H1 (cell line): ENCODE data around the gene UBE2D3. TPM values are rescaled to one million over a fixed set of nuclear protein-coding genes. Genes with fewer than 3 reads are reported as not detected.

Experiments
- CTCF ChIA-PET: fragments of 300-600 bp; sonication (Branson Sonifier 250); formaldehyde crosslinking; loops from one replicate; lab custom pipeline; 2021; ENCODE audit not compliant: partially characterized antibody; lab: Charles Lee
- POLR2A ChIA-PET: fragments of 300-600 bp; sonication (Branson Sonifier 250); formaldehyde crosslinking; loops from one replicate; lab custom pipeline; 2021; ENCODE audit warnings: inconsistent platforms; ENCODE audit not compliant: partially characterized antibody; lab: Charles Lee
- DNase-seq, 2 experiments: peaks; one replicate each; pipeline versions ENCODE4 v3.0.0 to v3.0.0-alpha.2; 2010 to 2022; ENCODE audit warnings: low spot score in 2 of 2, low read depth in 1 of 2, mixed read lengths in 1 of 2
- FAIRE-seq: peaks from 2 replicates; lab custom pipeline; 2011; peaks lifted over from hg19 to GRCh38; lab: Jason Lieb, UNC
- H2AFZ ChIP-seq: 2 replicates; pipeline ENCODE4 v1.8.1; 2012; ENCODE audit warnings: low read length, inconsistent platforms
- H2AK5ac ChIP-seq: 2 replicates; pipeline ENCODE4 v1.6.1; 2013; ENCODE audit warnings: low read depth, low read length
- H2BK120ac ChIP-seq: replicated peaks from 2 replicates; pipeline ENCODE3; 2013; ENCODE audit warnings: low read depth, low read length, inconsistent platforms
- H2BK12ac ChIP-seq: 2 replicates; pipeline ENCODE4 v1.6.1; 2013; ENCODE audit warnings: low read depth, low read length
- H2BK15ac ChIP-seq: 2 replicates; pipeline ENCODE4 v1.6.1; 2013; ENCODE audit warnings: low read length
- H2BK20ac ChIP-seq: 2 replicates; pipeline ENCODE4 v1.6.1; 2013; ENCODE audit warnings: low read length
- H2BK5ac ChIP-seq: 2 replicates; pipeline ENCODE4 v1.6.1; 2013; ENCODE audit warnings: low read depth, low read length
- H3K14ac ChIP-seq: 2 replicates; pipeline ENCODE4 v1.6.1; 2013; ENCODE audit warnings: inconsistent platforms; ENCODE audit not compliant: insufficient read length
- H3K18ac ChIP-seq: 2 replicates; pipeline ENCODE4 v1.6.1; 2013; ENCODE audit warnings: low read length; ENCODE audit errors: extremely low read depth
- H3K23ac ChIP-seq: 2 replicates; pipeline ENCODE4 v1.6.1; 2013; ENCODE audit warnings: inconsistent platforms; ENCODE audit not compliant: insufficient read length
- H3K23me2 ChIP-seq: 2 replicates; pipeline ENCODE4 v1.6.1; 2013; ENCODE audit warnings: low read depth, low read length
- H3K27ac ChIP-seq: 2 replicates; pipeline ENCODE4 v1.6.1; 2011; ENCODE audit warnings: low read depth, low read length, inconsistent platforms
- H3K27me3 ChIP-seq, 4 experiments: replicated peaks in 1 of 4; 1 replicate in 1 of 4; 2 replicates in 3 of 4; pipeline versions ENCODE4 v1.6.1 to v1.8.1; 2011 to 2013; ENCODE audit warnings: low read length in 3 of 4, mild to moderate bottlenecking in 3 of 4, inconsistent platforms in 2 of 4, mixed read lengths in 2 of 4, moderate library complexity in 1 of 4; ENCODE audit not compliant: control insufficient read depth in 3 of 4, insufficient read depth in 3 of 4; ENCODE audit errors: extremely low read depth in 1 of 4
- H3K36me3 ChIP-seq, 4 experiments: 2 replicates each; pipeline versions ENCODE4 v1.6.1 to v1.8.1; 2011 to 2013; ENCODE audit warnings: mild to moderate bottlenecking in 4 of 4, low read length in 3 of 4, moderate library complexity in 2 of 4, control low read depth in 1 of 4, inconsistent platforms in 1 of 4; ENCODE audit not compliant: insufficient read depth in 4 of 4, control insufficient read depth in 2 of 4
- H3K4ac ChIP-seq: replicated peaks from 2 replicates; pipeline ENCODE3; 2013; ENCODE audit warnings: low read length, low read depth, mixed read lengths, inconsistent platforms; ENCODE audit not compliant: insufficient read length
- H3K4me1 ChIP-seq, 4 experiments: replicated peaks in 1 of 4; 1 replicate in 1 of 4; 2 replicates in 3 of 4; pipeline versions ENCODE4 v1.6.1 to v1.8.1; 2011 to 2013; ENCODE audit warnings: low read length in 3 of 4, inconsistent platforms in 2 of 4, mixed read lengths in 1 of 4; ENCODE audit not compliant: insufficient read depth in 4 of 4, control insufficient read depth in 3 of 4
- H3K4me2 ChIP-seq, 2 experiments: 2 replicates each; pipeline versions ENCODE4 v1.6.1 to v1.8.1; 2011 to 2013; ENCODE audit warnings: low read depth in 2 of 2, low read length in 2 of 2, control low read depth in 1 of 2, inconsistent platforms in 1 of 2, mild to moderate bottlenecking in 1 of 2; ENCODE audit not compliant: insufficient read depth in 1 of 2
- H3K4me3 ChIP-seq, 4 experiments: fragments of 200-600, 300-600 bp in 1 of 4; sonication (generic), shearing (Covaris generic), sonication (Bioruptor Twin) in 1 of 4; 2 replicates each; pipeline versions ENCODE4 v1.5.1 to v1.8.1; 2011 to 2016; ENCODE audit warnings: low read length in 4 of 4, low read depth in 3 of 4, control low read depth in 2 of 4, inconsistent platforms in 2 of 4, mild to moderate bottlenecking in 2 of 4, mixed read lengths in 1 of 4, moderate library complexity in 1 of 4; ENCODE audit not compliant: insufficient read depth in 2 of 4; ENCODE audit errors: extremely low read depth in 1 of 4
- H3K56ac ChIP-seq: replicated peaks from 2 replicates; pipeline ENCODE3; 2013; ENCODE audit warnings: low read depth, mild to moderate bottlenecking, mixed read lengths, low read length, inconsistent platforms; ENCODE audit not compliant: insufficient read length
- H3K79me1 ChIP-seq: 2 replicates; pipeline ENCODE4 v1.6.1; 2013; ENCODE audit warnings: low read depth, low read length, control low read depth
- H3K79me2 ChIP-seq, 2 experiments: 2 replicates each; pipeline versions ENCODE4 v1.6.1 to v1.8.1; 2012 to 2013; ENCODE audit warnings: low read length in 2 of 2, mild to moderate bottlenecking in 2 of 2, inconsistent platforms in 1 of 2; ENCODE audit not compliant: insufficient read depth in 2 of 2, control insufficient read depth in 1 of 2
- H3K9ac ChIP-seq, 4 experiments: replicated peaks in 1 of 4; 1 replicate in 1 of 4; 2 replicates in 3 of 4; pipeline versions ENCODE4 v1.6.1 to v1.8.1; 2011 to 2013; ENCODE audit warnings: low read depth in 3 of 4, low read length in 3 of 4, control low read depth in 2 of 4, mild to moderate bottlenecking in 2 of 4, moderate library complexity in 2 of 4, inconsistent platforms in 1 of 4; ENCODE audit errors: extremely low read depth in 1 of 4
- H3K9me3 ChIP-seq, 2 experiments: 2 replicates each; pipeline versions ENCODE4 v1.6.1 to v1.8.1; 2012 to 2013; ENCODE audit warnings: mild to moderate bottlenecking in 2 of 2, moderate library complexity in 2 of 2, control low read depth in 1 of 2, inconsistent platforms in 1 of 2, low read depth in 1 of 2, low read length in 1 of 2, mixed read lengths in 1 of 2; ENCODE audit not compliant: insufficient read depth in 2 of 2
- H4K20me1 ChIP-seq, 2 experiments: replicated peaks in 1 of 2; 2 replicates each; pipeline versions ENCODE3 to v1.8.1; 2011 to 2013; ENCODE audit warnings: inconsistent platforms in 2 of 2, low read length in 2 of 2, mild to moderate bottlenecking in 1 of 2; ENCODE audit not compliant: insufficient read depth in 2 of 2, control insufficient read depth in 1 of 2
- H4K5ac ChIP-seq: 2 replicates; pipeline ENCODE4 v1.6.1; 2013; ENCODE audit warnings: low read length, low read depth, mixed read lengths, inconsistent platforms; ENCODE audit not compliant: insufficient read length
- H4K8ac ChIP-seq: 2 replicates; pipeline ENCODE4 v1.8.0; 2013; ENCODE audit warnings: mild to moderate bottlenecking, moderate library complexity, low read length, inconsistent platforms; ENCODE audit not compliant: insufficient read depth; ENCODE audit errors: extremely low read depth
- H4K91ac ChIP-seq: replicated peaks from 2 replicates; pipeline ENCODE3; 2013; ENCODE audit warnings: low read length, mixed read lengths, inconsistent platforms; ENCODE audit not compliant: insufficient read length
- BACH1 ChIP-seq: IDR thresholded peaks from 2 replicates; pipeline ENCODE4 v1.6.1; 2012; ENCODE audit warnings: low read length, improper control_type of control experiment
- BCL11A ChIP-seq, 2 experiments: IDR thresholded peaks; one replicate each; pipeline ENCODE4 v1.6.1; 2011; ENCODE audit warnings: low read depth in 2 of 2, low read length in 2 of 2, mild to moderate bottlenecking in 2 of 2
- EGR1 ChIP-seq: IDR thresholded peaks from 2 replicates; pipeline ENCODE4 v1.6.1; 2011; ENCODE audit warnings: low read depth, low read length, borderline replicate concordance
- EP300 ChIP-seq, 2 experiments: IDR thresholded peaks; 1 replicate in 1 of 2; 2 replicates in 1 of 2; pipeline ENCODE4 v1.6.1; 2011 to 2012; ENCODE audit warnings: low read depth in 2 of 2, low read length in 2 of 2, mild to moderate bottlenecking in 2 of 2, borderline replicate concordance in 1 of 2, inconsistent platforms in 1 of 2, moderate library complexity in 1 of 2
- EZH2 ChIP-seq: fragments of 200-600 bp; sonication (generic); IDR thresholded peaks from 2 replicates; pipeline ENCODE4 v1.7.1; 2012; ENCODE audit warnings: low read depth, mild to moderate bottlenecking, moderate library complexity, low read length, inconsistent platforms; ENCODE audit not compliant: severe bottlenecking
- JUN ChIP-seq: IDR thresholded peaks from 2 replicates; pipeline ENCODE4 v1.6.1; 2011; ENCODE audit warnings: low read depth, mild to moderate bottlenecking, improper control_type of control experiment, low read length
- MAFK ChIP-seq: IDR thresholded peaks from 2 replicates; pipeline ENCODE4 v1.6.1; 2012; ENCODE audit warnings: low read depth, mild to moderate bottlenecking, improper control_type of control experiment, low read length
- NRF1 ChIP-seq: IDR thresholded peaks from 2 replicates; pipeline ENCODE4 v1.6.1; 2011; ENCODE audit warnings: mild to moderate bottlenecking, low read depth, low read length, improper control_type of control experiment
- SIN3A ChIP-seq, 2 experiments: IDR thresholded peaks in 1 of 2; conservative IDR thresholded peaks in 1 of 2; 2 replicates each; pipeline ENCODE4 v1.6.1; 2011 to 2012; ENCODE audit warnings: low read length in 2 of 2, improper control_type of control experiment in 1 of 2, low read depth in 1 of 2, mild to moderate bottlenecking in 1 of 2
- SP4 ChIP-seq: IDR thresholded peaks from 2 replicates; pipeline ENCODE4 v1.6.1; 2012; ENCODE audit warnings: low read length, inconsistent platforms
- WGBS, 2 experiments: shearing (Covaris generic) in 1 of 2; methylation state at CpG; one replicate each; pipeline versions ENCODE4 v1.1.6 to v1.1.7; 2013 to 2015; ENCODE audit warnings: low lambda C conversion rate in 2 of 2, mixed read lengths in 2 of 2, inconsistent platforms in 1 of 2, low coverage in 1 of 2, missing lambda C conversion rate in 1 of 2; ENCODE audit not compliant: insufficient replicate concordance in 2 of 2, insufficient coverage in 1 of 2, insufficient read length in 1 of 2; ENCODE audit errors: extremely low coverage in 1 of 2, missing lambda C conversion rate in 1 of 2; 5-methylcytosine and 5-hydroxymethylcytosine counted together
- polyA plus RNA-seq, 7 experiments: library from polyadenylated mRNA; depleted of rRNA in 3 of 7; stranded (reverse) in 5 of 7; unstranded in 2 of 7; fragments of >200 nt in 5 of 7; fragments of 200-250 nt in 2 of 7; gene quantifications; 1 replicate in 5 of 7; 2 replicates in 1 of 7; 4 replicates in 1 of 7; pipeline versions ENCODE4 v1.2.1 to v1.2.3, GENCODE V29; 2011 to 2013; ENCODE audit warnings: missing spikeins in 2 of 7, mixed read lengths in 2 of 7
- total RNA-seq: library from RNA; stranded (reverse); fragmentation: NEBNext Ultra II Directional; extraction: Animal tissue kit (Norgen Biotek cat#: 25700); gene quantifications from 2 replicates; pipeline ENCODE4 v1.2.1, GENCODE V29; 2021

UBE2D3 gene
- total and polyA plus RNA-seq, 2 of the 8 experiments (the other 6 are each of a cell fraction or from before 2014, with no cell fraction given): 396 to 544 TPM

GRCh38 chr4:102832667-102833066, 5.3 kb upstream of the UBE2D3 start:
- Histone ChIP-seq H2BK120ac (no peak overlapping the region), H3K56ac (no peak overlapping the region), H3K23ac (no peak overlapping the region), H4K20me1 (no peaks in the 10 kb centered on the region), H2BK5ac (no peak overlapping the region), H3K9ac (no peak overlapping the region), H3K4me3 (no peak overlapping the region), H2BK20ac (no peak overlapping the region), H3K4me2 (no peak overlapping the region), H4K8ac (no peak overlapping the region), H2AFZ (no peak overlapping the region), H3K4me1 (peaks cover 0 to 12% (median 8%) of the 10 kb centered on the region in 4 experiments; a peak in 4 of 7 replicates), H4K5ac (no peak overlapping the region), H3K18ac (no peak overlapping the region), H2BK12ac (no peak overlapping the region), H2BK15ac (no peak overlapping the region), H3K9me3 (no peaks in the 10 kb centered on the region), H3K4ac (no peak overlapping the region), H3K27ac (no peak overlapping the region), H3K27me3 (no peaks in the 10 kb centered on the region), H4K91ac (no peak overlapping the region), H3K79me1 (no peaks in the 10 kb centered on the region; the same call in 1 of the 2 replicates), H3K36me3 (no peaks in the 10 kb centered on the region), H3K23me2 (no peaks in the 10 kb centered on the region), H2AK5ac (no peak overlapping the region), H3K79me2 (peaks cover 0 to 22% of the 10 kb centered on the region in 2 experiments; a peak in 2 of 4 replicates), H3K14ac (no peak overlapping the region)
- CTCF ChIA-PET: interaction anchor here (0.6 to 0.7 kb wide), 2 partner anchors 10 to 126 kb away, joined by 3 read pairs; no protein-coding TSS in a partner anchor
- DNase-seq (no peak), FAIRE-seq (no peak)
- WGBS, 2 experiments: 74% methylated on average over 1 of the region's 1 CpG; no CpG with 5 or more reads in 1 of the 2 experiments
- POLR2A ChIA-PET: no interaction called here
- TF ChIP-seq SP4 (no peak), BACH1 (no peak), EGR1 (no peak), BCL11A (IDR thresholded peaks at IDR 0.05; ENCODE audit: low read depth in 2 of 2, low read length in 2 of 2) (no peak), MAFK (no peak), EP300 (IDR thresholded peaks at IDR 0.05; ENCODE audit: borderline replicate concordance in 1 of 2, low read depth in 2 of 2, low read length in 2 of 2) (no peak), JUN (no peak), SIN3A (conservative IDR thresholded peaks at IDR 0.05 in 1 of 2, IDR thresholded peaks at IDR 0.05 in 1 of 2; ENCODE audit: low read depth in 1 of 2, low read length in 2 of 2) (no peak), EZH2 (no peak), NRF1 (no peak)
